Upper lobe of left lung (tissue), 6 donors: ENCODE data around the gene ZNF280A. TPM values are rescaled to one million over a fixed set of nuclear protein-coding genes. Genes with fewer than 3 reads are reported as not detected.

ENCODE experiments used
- ATAC-seq, 2 donors: fragments of 200-7000 bp; cut with Tn5 transposase; one replicate each; pipeline ENCODE4 v1.9.1; 2022; ENCODE audit warnings: mild to moderate bottlenecking in 2 of 2, moderate library complexity in 2 of 2; ENCODE audit not compliant: low FRiP score in 2 of 2
- DNase-seq, 2 donors: peaks; one replicate each; pipeline ENCODE4 v3.0.0-alpha.2; 2019 to 2020
- H3K27ac ChIP-seq, 4 donors: fragments of 200-600 bp; sonication (generic); one replicate each; pipeline ENCODE4 v1.5.1; 2016 to 2019
- H3K27me3 ChIP-seq, 4 donors: fragments of 200-600 bp; sonication (generic); one replicate each; pipeline ENCODE4 v1.5.1; 2017 to 2019
- H3K36me3 ChIP-seq, 4 donors: fragments of 200-600 bp; sonication (generic); one replicate each; pipeline ENCODE4 v1.5.1; 2016 to 2019
- H3K4me1 ChIP-seq, 4 donors: fragments of 200-600 bp; sonication (generic); one replicate each; pipeline ENCODE4 v1.5.1; 2018 to 2019
- H3K4me3 ChIP-seq, 4 donors: fragments of 200-600 bp; sonication (generic); one replicate each; pipeline ENCODE4 v1.5.1; 2017 to 2019; ENCODE audit warnings: mild to moderate bottlenecking in 2 of 4, moderate library complexity in 1 of 4
- H3K9me3 ChIP-seq, 4 donors: fragments of 200-600 bp; sonication (generic); one replicate each; pipeline ENCODE4 v1.5.1; 2018 to 2019
- EP300 ChIP-seq, 4 donors: sonication (generic); formaldehyde crosslinking; IDR thresholded peaks; one replicate each; pipeline ENCODE4 v1.5.1; 2017; ENCODE audit warnings: antibody characterized with exemption in 4 of 4, control low read depth in 2 of 4
- POLR2A ChIP-seq, 4 donors: fragments of 450-650 bp; IDR thresholded peaks; one replicate each; pipeline ENCODE4 v1.5.1; 2016 to 2017; ENCODE audit warnings: antibody characterized with exemption in 4 of 4, mild to moderate bottlenecking in 2 of 4
- POLR2AphosphoS5 ChIP-seq, 2 donors: sonication (generic); formaldehyde crosslinking; IDR thresholded peaks; one replicate each; pipeline ENCODE4 v1.5.1; 2017; ENCODE audit warnings: antibody characterized with exemption in 2 of 2
- WGBS, 2 donors: methylation state at CpG; one replicate each; pipeline ENCODE4 v1.1.5; 2017 to 2018; 5-methylcytosine and 5-hydroxymethylcytosine counted together
- total RNA-seq, 6 donors: library from RNA; depleted of rRNA in 4 of 6; stranded (reverse); fragments of >200 nt in 4 of 6; gene quantifications; one replicate each; pipeline versions ENCODE4 v1.1.0 to v1.2.1, GENCODE V29; 2016 to 2021
- TF ChIP-seq, protein P1 (sequence below), 6 experiments: fragments of 450-650 bp in 4 of 6; fragments of 200-600 bp in 2 of 6; sonication (generic) in 2 of 6; IDR thresholded peaks; one replicate each; pipeline ENCODE4 v1.5.1; 2016 to 2019; ENCODE audit warnings: antibody characterized with exemption in 6 of 6
- donor health status: DM: no; HTN: no; CAD: no; lungs with moderate emphysema.
- donor health status: DM: no; HTN: yes; CAD: no; lungs with severe emphysema.

ZNF280A gene
- total RNA-seq, 6 donors from 2014 or later, result not detected

DNA sequence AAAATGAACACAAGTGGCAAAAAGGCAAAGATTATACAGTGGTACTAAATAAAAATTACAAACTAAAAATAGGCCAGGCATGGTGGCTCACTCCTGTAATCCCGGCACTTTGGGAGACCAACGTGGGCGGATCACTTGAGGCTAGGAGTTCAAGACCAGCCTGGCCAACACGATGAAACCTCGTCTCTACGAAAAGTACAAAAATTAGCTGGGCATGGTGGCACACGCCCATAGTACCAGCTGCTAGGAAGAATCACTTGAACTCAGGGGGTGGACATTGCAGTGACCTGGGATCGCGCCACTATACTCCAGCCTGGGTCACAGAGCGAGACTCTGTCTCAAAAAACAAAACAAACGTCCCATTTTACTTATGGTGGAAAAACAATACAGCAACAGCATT, 36.0 kb downstream of the ZNF280A start:
- TF ChIP-seq, protein P1, sequence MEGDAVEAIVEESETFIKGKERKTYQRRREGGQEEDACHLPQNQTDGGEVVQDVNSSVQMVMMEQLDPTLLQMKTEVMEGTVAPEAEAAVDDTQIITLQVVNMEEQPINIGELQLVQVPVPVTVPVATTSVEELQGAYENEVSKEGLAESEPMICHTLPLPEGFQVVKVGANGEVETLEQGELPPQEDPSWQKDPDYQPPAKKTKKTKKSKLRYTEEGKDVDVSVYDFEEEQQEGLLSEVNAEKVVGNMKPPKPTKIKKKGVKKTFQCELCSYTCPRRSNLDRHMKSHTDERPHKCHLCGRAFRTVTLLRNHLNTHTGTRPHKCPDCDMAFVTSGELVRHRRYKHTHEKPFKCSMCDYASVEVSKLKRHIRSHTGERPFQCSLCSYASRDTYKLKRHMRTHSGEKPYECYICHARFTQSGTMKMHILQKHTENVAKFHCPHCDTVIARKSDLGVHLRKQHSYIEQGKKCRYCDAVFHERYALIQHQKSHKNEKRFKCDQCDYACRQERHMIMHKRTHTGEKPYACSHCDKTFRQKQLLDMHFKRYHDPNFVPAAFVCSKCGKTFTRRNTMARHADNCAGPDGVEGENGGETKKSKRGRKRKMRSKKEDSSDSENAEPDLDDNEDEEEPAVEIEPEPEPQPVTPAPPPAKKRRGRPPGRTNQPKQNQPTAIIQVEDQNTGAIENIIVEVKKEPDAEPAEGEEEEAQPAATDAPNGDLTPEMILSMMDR (IDR thresholded peaks at IDR 0.05), result no peak
- TF ChIP-seq EP300 (IDR thresholded peaks at IDR 0.05) (no peak), POLR2AphosphoS5 (IDR thresholded peaks at IDR 0.05) (no peak), POLR2A (IDR thresholded peaks at IDR 0.05) (no peak)
- Histone ChIP-seq H3K36me3 (no peaks in the 10 kb centered on the region), H3K27ac (no peak overlapping the region), H3K9me3 (no peaks in the 10 kb centered on the region), H3K4me3 (no peak overlapping the region), H3K27me3 (no peaks in the 10 kb centered on the region), H3K4me1 (no peaks in the 10 kb centered on the region)
- WGBS, 2 donors, result 94 to 96% methylated on average over 11 of the region's 11 CpGs
- ATAC-seq (no peak), DNase-seq (no peak)

DNA sequence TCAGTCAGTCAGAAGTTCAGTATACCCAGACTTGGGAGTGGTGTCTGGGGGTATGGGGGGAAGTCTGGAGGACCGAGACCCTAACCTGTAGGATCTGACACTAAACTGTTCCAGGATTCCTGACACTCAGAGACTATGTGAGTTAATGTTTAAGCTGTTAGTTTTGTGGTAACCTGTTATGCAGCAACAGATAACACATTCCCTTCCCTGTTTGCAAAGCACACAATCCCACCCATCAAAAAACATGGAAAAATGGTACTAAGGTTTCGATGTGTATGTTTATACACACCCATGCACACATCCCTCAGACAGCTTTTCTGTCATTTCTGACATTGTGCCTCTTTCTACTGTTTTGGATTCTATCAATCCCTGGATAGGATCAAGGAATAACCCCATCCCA, 39.1 kb downstream of the ZNF280A start:
- TF ChIP-seq EP300 (IDR thresholded peaks at IDR 0.05), result no peak
- no peak for TF ChIP-seq POLR2A (IDR thresholded peaks at IDR 0.05)
- TF ChIP-seq, protein P1 (IDR thresholded peaks at IDR 0.05), result no peak
- no peak for TF ChIP-seq POLR2AphosphoS5 (IDR thresholded peaks at IDR 0.05)
- H3K36me3 ChIP-seq, result no peaks in the 10 kb centered on the region
- no peaks in the 10 kb centered on the region for H3K4me1 ChIP-seq
- 56 to 76% methylated on average over 2 of the region's 2 CpGs for WGBS, 2 donors
- H3K9me3 ChIP-seq, result no peaks in the 10 kb centered on the region
- no peaks in the 10 kb centered on the region for H3K27me3 ChIP-seq
- no peak overlapping the region for H3K27ac ChIP-seq
- DNase-seq (no peak), ATAC-seq (no peak)
- H3K4me3 ChIP-seq, result no peak overlapping the region

DNA sequence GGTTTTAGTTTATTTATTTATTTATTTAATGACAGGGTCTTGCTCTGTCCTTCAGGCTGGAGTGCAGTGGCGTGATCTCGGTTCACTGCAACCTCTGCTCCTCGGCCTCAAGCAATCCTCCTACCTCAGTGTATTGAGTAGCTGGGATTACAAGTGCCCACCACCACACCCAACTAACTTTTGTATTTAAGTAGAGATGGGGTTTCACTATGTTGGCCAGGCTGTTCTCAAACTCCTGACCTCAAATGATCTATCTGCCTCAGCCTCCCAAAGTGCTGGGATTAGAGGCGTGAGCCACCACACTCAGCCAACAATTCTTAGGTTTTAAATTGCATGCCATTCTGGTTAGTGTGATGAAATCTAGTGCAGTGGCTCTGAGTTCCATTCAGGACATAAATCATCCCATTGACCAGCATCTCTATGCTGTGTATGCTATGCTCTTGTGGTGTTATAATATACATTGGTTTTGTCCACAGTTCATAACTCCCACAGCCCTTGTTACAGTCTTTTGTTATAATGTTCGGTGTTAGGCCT, 40.0 kb downstream of the ZNF280A start:
- DNase-seq (no peak), ATAC-seq (no peak)
- 92 to 95% methylated on average over 5 of the region's 5 CpGs for WGBS, 2 donors
- H3K27ac ChIP-seq, result no peak overlapping the region
- H3K4me1 ChIP-seq, result no peaks in the 10 kb centered on the region
- no peak for TF ChIP-seq EP300 (IDR thresholded peaks at IDR 0.05)
- no peak for TF ChIP-seq POLR2A (IDR thresholded peaks at IDR 0.05)
- TF ChIP-seq, protein P1 (IDR thresholded peaks at IDR 0.05), result no peak
- no peak for TF ChIP-seq POLR2AphosphoS5 (IDR thresholded peaks at IDR 0.05)
- H3K9me3 ChIP-seq, result no peaks in the 10 kb centered on the region
- no peak overlapping the region for H3K4me3 ChIP-seq
- H3K36me3 ChIP-seq, result no peaks in the 10 kb centered on the region
- H3K27me3 ChIP-seq, result no peaks in the 10 kb centered on the region

DNA sequence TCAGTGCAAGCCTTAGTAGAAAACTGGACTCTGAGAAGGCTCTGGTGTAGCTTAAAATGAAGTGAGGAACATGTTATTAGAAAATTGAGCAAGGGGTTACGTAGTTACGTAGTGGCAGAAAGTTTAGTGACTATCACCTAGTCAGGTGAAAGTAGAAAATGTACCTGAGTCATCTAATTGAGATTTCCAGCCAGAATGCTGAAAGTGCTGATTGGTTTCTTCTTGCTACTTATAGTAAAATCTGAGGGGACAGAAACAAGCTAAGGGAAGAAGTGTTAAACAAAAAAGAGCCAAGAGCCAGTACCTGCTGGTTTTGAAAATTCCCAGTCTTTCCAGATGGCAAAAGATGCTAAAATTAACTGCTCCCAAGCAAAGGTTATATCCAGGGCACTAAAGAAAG, 41.0 kb downstream of the ZNF280A start:
- 90 to 96% methylated on average over 2 of the region's 2 CpGs for WGBS, 2 donors
- no peak for ATAC-seq
- no peaks in the 10 kb centered on the region for H3K27me3 ChIP-seq

DNA sequence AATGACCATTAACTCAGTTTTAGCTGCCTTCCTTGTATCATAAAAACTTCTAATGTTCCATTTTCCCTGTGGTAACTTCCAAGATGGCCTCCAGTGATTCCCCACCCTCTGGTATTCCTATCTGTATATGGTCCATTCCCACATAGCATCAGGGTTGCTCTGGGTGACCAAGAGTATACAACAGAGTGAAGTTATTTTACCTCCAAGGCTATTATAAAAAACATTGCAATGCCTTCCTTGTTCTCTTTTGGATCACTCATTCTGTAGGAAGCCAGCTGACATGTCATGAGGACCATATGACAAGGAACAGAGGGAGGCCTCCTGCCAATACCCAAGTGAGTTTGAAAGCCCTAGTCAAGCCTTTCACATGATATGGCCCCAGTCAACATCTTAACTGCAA, 41.6 kb downstream of the ZNF280A start:
- Histone ChIP-seq H3K27ac (no peak overlapping the region), H3K9me3 (no peaks in the 10 kb centered on the region), H3K27me3 (no peaks in the 10 kb centered on the region), H3K4me3 (no peak overlapping the region), H3K36me3 (no peaks in the 10 kb centered on the region), H3K4me1 (no peaks in the 10 kb centered on the region)
- ATAC-seq, result no peak
- TF ChIP-seq EP300 (IDR thresholded peaks at IDR 0.05), result no peak
- TF ChIP-seq, protein P1 (IDR thresholded peaks at IDR 0.05), result no peak
- DNase-seq, result no peak

More for the DNA sequence above, 41.0 kb downstream of the ZNF280A start:
- no peaks in the 10 kb centered on the region for H3K36me3 ChIP-seq
- no peaks in the 10 kb centered on the region for H3K4me1 ChIP-seq
- H3K27ac ChIP-seq, result no peak overlapping the region
- H3K4me3 ChIP-seq, result no peak overlapping the region
- no peak for DNase-seq
- H3K9me3 ChIP-seq, result no peaks in the 10 kb centered on the region
- TF ChIP-seq EP300 (IDR thresholded peaks at IDR 0.05) (no peak), POLR2A (IDR thresholded peaks at IDR 0.05) (no peak), POLR2AphosphoS5 (IDR thresholded peaks at IDR 0.05) (no peak)
- TF ChIP-seq, protein P1 (IDR thresholded peaks at IDR 0.05), result no peak
